ENCODE results near the gene VPS37D.
"Not testable (repeated sequence)": the region's sequence is repeated elsewhere in the genome, so short reads cannot be mapped to it uniquely, and the experiment has no call there.

Gene VPS37D

GRCh38 chr7:73704640-73705550 lies 37.3 kb downstream of the VPS37D start:
- no peak overlapping the region for H3K4me3 ChIP-seq (replicated peaks; ENCODE audit: low read depth, low read length)
- peak; percentile 55 for DNase-seq (ENCODE audit: low read depth)
- TF ChIP-seq CTCF (IDR thresholded peaks at IDR 0.05; ENCODE audit: low read length, missing control alignments) = no peak

- no peak for TF ChIP-seq CTCF (IDR thresholded peaks at IDR 0.05; ENCODE audit: low read length, missing control alignments)
- DNase-seq (ENCODE audit: low read depth) = no peak
- H3K4me3 ChIP-seq (replicated peaks; ENCODE audit: low read depth, low read length) = no peak overlapping the region
Observed at GRCh38 chr7:73705551-73705920, 37.9 kb downstream of the VPS37D start.

GRCh38 chr7:73706126-73707044 lies 38.8 kb downstream of the VPS37D start:
- DNase-seq (ENCODE audit: low read depth) = no peak
- no peak overlapping the region for H3K4me3 ChIP-seq (replicated peaks; ENCODE audit: low read depth, low read length)
- TF ChIP-seq CTCF (IDR thresholded peaks at IDR 0.05; ENCODE audit: low read length, missing control alignments) = no peak

GRCh38 chr7:73707045-73707631 lies 39.5 kb downstream of the VPS37D start:
- DNase-seq (ENCODE audit: low read depth) = no peak
- no peak overlapping the region for H3K4me3 ChIP-seq (replicated peaks; ENCODE audit: low read depth, low read length)
- no peak for TF ChIP-seq CTCF (IDR thresholded peaks at IDR 0.05; ENCODE audit: low read length, missing control alignments)

- DNase-seq (ENCODE audit: low read depth) = no peak
- no peak overlapping the region for H3K4me3 ChIP-seq (replicated peaks; ENCODE audit: low read depth, low read length)
- TF ChIP-seq CTCF (IDR thresholded peaks at IDR 0.05; ENCODE audit: low read length, missing control alignments) = no peak
Observed at GRCh38 chr7:73708961-73709549, 41.4 kb downstream of the VPS37D start.

GRCh38 chr7:73712773-73713172 lies 45.1 kb downstream of the VPS37D start:
- H3K4me3 ChIP-seq (replicated peaks; ENCODE audit: low read depth, low read length) = no peak overlapping the region
- TF ChIP-seq CTCF (IDR thresholded peaks at IDR 0.05; ENCODE audit: low read length, missing control alignments) = no peak
- no peak for DNase-seq (ENCODE audit: low read depth)

- DNase-seq (ENCODE audit: low read depth); H3K4me3 ChIP-seq (replicated peaks; ENCODE audit: low read depth, low read length): not testable (repeated sequence)
Observed at GRCh38 chr7:73713319-73713718, 45.7 kb downstream of the VPS37D start.
